K562 (cell line): ENCODE results near the gene VPS4A. TPM values are rescaled to one million over a fixed set of nuclear protein-coding genes. Genes with fewer than 3 reads are reported as not detected.

Experiments
- KDM1A ChIP-seq, 2 experiments: fragments of 450-650 bp; IDR thresholded peaks; 2 replicates each; pipeline ENCODE4 v1.6.1; 2016; ENCODE audit warnings: mild to moderate bottlenecking in 2 of 2
- L3MBTL2 ChIP-seq: fragments of 450-650 bp; IDR thresholded peaks from 2 replicates; pipeline ENCODE4 v1.6.1; 2016; ENCODE audit warnings: mild to moderate bottlenecking, moderate library complexity
- MIER1 ChIP-seq: fragments of 450-650 bp; IDR thresholded peaks from 2 replicates; pipeline ENCODE4 v1.6.1; 2016; ENCODE audit warnings: antibody characterized with exemption, mild to moderate bottlenecking, low read depth
- POLR2B ChIP-seq: fragments of 450-650 bp; IDR thresholded peaks from 2 replicates; pipeline ENCODE4 v1.6.1; 2018; ENCODE audit warnings: low read depth; ENCODE audit not compliant: partially characterized antibody
- ZNF12 ChIP-seq: sonication (generic); formaldehyde crosslinking; IDR thresholded peaks from 2 replicates; pipeline ENCODE4 v1.4.0; 2020; ENCODE audit warnings: mild to moderate bottlenecking, missing genetic modification reagents
- polyA plus RNA-seq, 8 experiments: library from polyadenylated mRNA; depleted of rRNA in 4 of 8; stranded (reverse) in 5 of 8; unstranded in 3 of 8; fragments of >200 nt; fragmentation: Nextera tagmentation in 2 of 8; fragmentation: Illumina TruSeq in 1 of 8; extraction: Ambion mirVana in 2 of 8; extraction: Trizol in 1 of 8; gene quantifications; 2 replicates each; pipeline versions ENCODE4 v1.2.1 to v1.2.3, GENCODE V29; 2011 to 2014; ENCODE audit warnings: inconsistent platforms in 1 of 8, missing spikeins in 1 of 8
- total RNA-seq, 7 experiments: library from RNA; depleted of rRNA in 6 of 7; stranded (reverse); fragments of >200 nt in 6 of 7; fragmentation: Illumina TruSeq in 2 of 7; extraction: Trizol in 2 of 7; gene quantifications; 2 replicates each; pipeline versions ENCODE4 v1.2.1 to v1.2.3, GENCODE V29; 2011 to 2021; ENCODE audit warnings: low replicate concordance in 1 of 7
- TF ChIP-seq, protein P1 (sequence below): sonication (generic); formaldehyde crosslinking; IDR thresholded peaks from 2 replicates; pipeline ENCODE4 v1.8.1; 2023; ENCODE audit warnings: mild to moderate bottlenecking, missing genetic modification reagents, moderate library complexity
- TF ChIP-seq, protein P2 (sequence below): sonication (generic); formaldehyde crosslinking; IDR thresholded peaks from 2 replicates; pipeline ENCODE4 v1.8.0; 2023; ENCODE audit warnings: mild to moderate bottlenecking, missing genetic modification reagents
- TF ChIP-seq, protein P3 (sequence below): sonication (generic); formaldehyde crosslinking; IDR thresholded peaks from 2 replicates; pipeline ENCODE4 v1.8.1; 2022; ENCODE audit warnings: missing genetic modification reagents
- TF ChIP-seq, protein P4 (sequence below), 2 experiments: fragments of 450-650 bp; IDR thresholded peaks; 2 replicates each; pipeline ENCODE4 v1.6.1; 2016

The VPS4A gene
- total and polyA plus RNA-seq, 9 of the 15 experiments (the other 6 are each of a cell fraction or from before 2014, with no cell fraction given), result 7.6 to 45.4 (median 29.9) TPM

DNA sequence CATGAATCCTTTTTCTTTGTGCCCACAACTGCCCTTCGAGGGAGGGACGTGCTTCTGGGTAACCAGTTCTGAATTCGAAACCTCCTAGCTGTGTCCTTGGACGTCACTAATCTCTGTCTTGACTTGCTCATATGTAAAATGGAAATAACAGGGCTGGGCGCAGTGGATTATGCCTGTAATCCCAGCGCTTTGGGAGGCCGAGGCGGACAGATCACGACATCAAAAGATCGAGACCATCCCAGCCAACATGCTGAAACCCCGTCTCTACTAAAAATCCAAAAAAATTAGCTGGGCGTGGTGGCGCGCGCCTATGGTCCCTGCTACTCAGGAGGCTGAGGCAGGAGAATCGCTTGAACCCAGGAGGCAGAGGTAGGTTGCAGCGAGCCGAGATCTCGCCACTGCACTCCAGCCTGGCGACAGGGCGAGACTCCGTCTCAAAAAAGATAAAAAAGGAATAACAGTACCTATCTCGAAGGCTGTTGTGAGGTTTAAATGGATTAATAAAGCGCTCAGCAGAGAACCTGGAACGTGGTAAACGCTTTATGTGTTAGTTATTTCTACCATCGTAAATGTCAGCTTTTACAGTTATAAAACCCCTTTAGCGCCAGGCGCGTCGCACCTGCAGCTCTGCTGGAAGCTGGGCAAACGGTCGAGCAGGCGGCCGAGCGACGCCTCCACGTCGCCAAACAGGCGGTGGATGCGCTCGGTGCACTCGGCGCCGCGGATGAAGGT, 27.6 kb downstream of the VPS4A start (continued):
- TF ChIP-seq, protein P1, sequence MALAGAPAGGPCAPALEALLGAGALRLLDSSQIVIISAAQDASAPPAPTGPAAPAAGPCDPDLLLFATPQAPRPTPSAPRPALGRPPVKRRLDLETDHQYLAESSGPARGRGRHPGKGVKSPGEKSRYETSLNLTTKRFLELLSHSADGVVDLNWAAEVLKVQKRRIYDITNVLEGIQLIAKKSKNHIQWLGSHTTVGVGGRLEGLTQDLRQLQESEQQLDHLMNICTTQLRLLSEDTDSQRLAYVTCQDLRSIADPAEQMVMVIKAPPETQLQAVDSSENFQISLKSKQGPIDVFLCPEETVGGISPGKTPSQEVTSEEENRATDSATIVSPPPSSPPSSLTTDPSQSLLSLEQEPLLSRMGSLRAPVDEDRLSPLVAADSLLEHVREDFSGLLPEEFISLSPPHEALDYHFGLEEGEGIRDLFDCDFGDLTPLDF, result 0 out of 2 replicates have a peak, but pooled peaks have one; percentile 14
- TF ChIP-seq ZNF12 (0 out of 2 replicates have a peak, but pooled peaks have one; percentile 45), POLR2B (no peak), KDM1A (IDR thresholded peaks at IDR 0.05) (no peak), L3MBTL2 (peak; percentile 80), MIER1 (0 out of 2 replicates have a peak, but pooled peaks have one; percentile 60)
- TF ChIP-seq, protein P2, sequence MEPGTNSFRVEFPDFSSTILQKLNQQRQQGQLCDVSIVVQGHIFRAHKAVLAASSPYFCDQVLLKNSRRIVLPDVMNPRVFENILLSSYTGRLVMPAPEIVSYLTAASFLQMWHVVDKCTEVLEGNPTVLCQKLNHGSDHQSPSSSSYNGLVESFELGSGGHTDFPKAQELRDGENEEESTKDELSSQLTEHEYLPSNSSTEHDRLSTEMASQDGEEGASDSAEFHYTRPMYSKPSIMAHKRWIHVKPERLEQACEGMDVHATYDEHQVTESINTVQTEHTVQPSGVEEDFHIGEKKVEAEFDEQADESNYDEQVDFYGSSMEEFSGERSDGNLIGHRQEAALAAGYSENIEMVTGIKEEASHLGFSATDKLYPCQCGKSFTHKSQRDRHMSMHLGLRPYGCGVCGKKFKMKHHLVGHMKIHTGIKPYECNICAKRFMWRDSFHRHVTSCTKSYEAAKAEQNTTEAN (CRISPR knock-in tag), result no peak
- TF ChIP-seq, protein P3, sequence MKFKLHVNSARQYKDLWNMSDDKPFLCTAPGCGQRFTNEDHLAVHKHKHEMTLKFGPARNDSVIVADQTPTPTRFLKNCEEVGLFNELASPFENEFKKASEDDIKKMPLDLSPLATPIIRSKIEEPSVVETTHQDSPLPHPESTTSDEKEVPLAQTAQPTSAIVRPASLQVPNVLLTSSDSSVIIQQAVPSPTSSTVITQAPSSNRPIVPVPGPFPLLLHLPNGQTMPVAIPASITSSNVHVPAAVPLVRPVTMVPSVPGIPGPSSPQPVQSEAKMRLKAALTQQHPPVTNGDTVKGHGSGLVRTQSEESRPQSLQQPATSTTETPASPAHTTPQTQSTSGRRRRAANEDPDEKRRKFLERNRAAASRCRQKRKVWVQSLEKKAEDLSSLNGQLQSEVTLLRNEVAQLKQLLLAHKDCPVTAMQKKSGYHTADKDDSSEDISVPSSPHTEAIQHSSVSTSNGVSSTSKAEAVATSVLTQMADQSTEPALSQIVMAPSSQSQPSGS, result no peak
- TF ChIP-seq, protein P4, sequence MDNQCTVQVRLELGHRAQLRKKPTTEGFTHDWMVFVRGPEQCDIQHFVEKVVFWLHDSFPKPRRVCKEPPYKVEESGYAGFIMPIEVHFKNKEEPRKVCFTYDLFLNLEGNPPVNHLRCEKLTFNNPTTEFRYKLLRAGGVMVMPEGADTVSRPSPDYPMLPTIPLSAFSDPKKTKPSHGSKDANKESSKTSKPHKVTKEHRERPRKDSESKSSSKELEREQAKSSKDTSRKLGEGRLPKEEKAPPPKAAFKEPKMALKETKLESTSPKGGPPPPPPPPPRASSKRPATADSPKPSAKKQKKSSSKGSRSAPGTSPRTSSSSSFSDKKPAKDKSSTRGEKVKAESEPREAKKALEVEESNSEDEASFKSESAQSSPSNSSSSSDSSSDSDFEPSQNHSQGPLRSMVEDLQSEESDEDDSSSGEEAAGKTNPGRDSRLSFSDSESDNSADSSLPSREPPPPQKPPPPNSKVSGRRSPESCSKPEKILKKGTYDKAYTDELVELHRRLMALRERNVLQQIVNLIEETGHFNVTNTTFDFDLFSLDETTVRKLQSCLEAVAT (IDR thresholded peaks at IDR 0.05), result 0 out of 4 replicates have a peak, but pooled peaks of 1 of the 2 experiments have one; percentile 28
